Large intestine (tissue), 3 donors: ENCODE results near the gene PLEKHG2. TPM values are rescaled to one million over a fixed set of nuclear protein-coding genes. Genes with fewer than 3 reads are reported as not detected.
A peak's percentile ranks its signal among the peaks of the same experiment; 100 is the strongest.

Source experiments
- DNase-seq, 2 donors: peaks; one replicate each; pipeline versions ENCODE4 v3.0.0 to v3.0.0-alpha.2; 2013
- H3K27ac ChIP-seq: one replicate; pipeline ENCODE4 v1.5.1; 2013; ENCODE audit warnings: low read length
- H3K27me3 ChIP-seq: 2 replicates; pipeline ENCODE4 v1.6.1; 2013; ENCODE audit warnings: low read length; ENCODE audit not compliant: control insufficient read depth, insufficient read depth
- H3K36me3 ChIP-seq: 2 replicates; pipeline ENCODE4 v1.6.1; 2013; ENCODE audit warnings: low read length; ENCODE audit not compliant: control insufficient read depth, insufficient read depth
- H3K4me1 ChIP-seq: one replicate; pipeline ENCODE4 v1.6.1; 2013; ENCODE audit warnings: low read length; ENCODE audit not compliant: control insufficient read depth, insufficient read depth
- H3K4me3 ChIP-seq: one replicate; pipeline ENCODE4 v1.5.1; 2013; ENCODE audit warnings: low read length
- H3K9me3 ChIP-seq: one replicate; pipeline ENCODE4 v1.6.1; 2013; ENCODE audit warnings: mild to moderate bottlenecking, low read depth, low read length, moderate library complexity; ENCODE audit not compliant: control insufficient read depth
- WGBS: methylation state at CpG from one replicate; pipeline ENCODE4 v1.1.5; 2013; ENCODE audit warnings: low lambda C conversion rate; ENCODE audit not compliant: insufficient coverage; 5-methylcytosine and 5-hydroxymethylcytosine counted together
- polyA plus RNA-seq: library from polyadenylated mRNA; unstranded; fragments of 120-200 nt; gene quantifications from one replicate; pipeline ENCODE4 v1.2.1, GENCODE V29; 2013

The PLEKHG2 gene
- polyA plus RNA-seq, 1 donor, result 21.1 TPM

DNA sequence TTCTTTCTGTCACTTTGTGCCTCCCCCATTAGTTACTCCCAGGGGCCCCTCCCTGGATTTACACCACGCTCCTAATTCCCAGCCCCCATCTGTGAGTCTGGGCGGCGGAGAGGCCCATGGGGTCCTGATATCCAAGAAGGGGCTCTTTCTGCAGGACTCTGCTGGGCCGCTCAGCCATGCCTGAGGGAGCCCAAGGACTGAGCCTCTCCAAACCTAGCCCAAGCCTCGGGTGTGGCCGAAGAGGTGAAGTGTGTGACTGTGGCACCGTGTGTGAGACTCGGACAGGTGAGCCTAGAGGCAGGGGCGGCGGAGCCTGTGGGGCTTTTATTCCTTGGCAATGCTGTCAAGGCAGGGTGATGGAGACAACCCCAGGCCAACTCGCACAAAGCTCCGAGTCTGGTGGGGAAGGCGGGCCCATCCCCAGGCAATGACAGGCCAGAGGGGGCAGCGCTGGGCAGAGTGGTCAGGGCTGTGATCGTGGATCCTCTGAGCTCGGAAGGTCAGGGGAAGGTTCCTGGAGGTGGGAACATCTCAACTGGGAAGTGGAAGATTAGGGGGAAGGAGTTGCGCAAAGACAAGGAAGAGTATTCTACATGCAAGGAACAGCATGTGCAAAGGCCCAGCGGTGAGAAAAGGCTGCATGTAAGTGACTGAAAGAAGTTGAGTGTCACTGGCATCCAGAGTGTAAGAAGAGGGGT lies 1.6 kb downstream of the PLEKHG2 start:
- H3K36me3 ChIP-seq, result peaks cover 16% of the 10 kb centered on the region
- WGBS, result 90% methylated on average over 2 of the region's 18 CpGs
- peaks cover 21% of the 10 kb centered on the region for H3K4me1 ChIP-seq
- H3K27ac ChIP-seq, result peak overlapping the region; percentile 48
- H3K4me3 ChIP-seq, result peak overlapping the region; percentile 89
- H3K9me3 ChIP-seq, result no peaks in the 10 kb centered on the region
- DNase-seq, result no peak
- peaks cover 4% of the 10 kb centered on the region for H3K27me3 ChIP-seq

DNA sequence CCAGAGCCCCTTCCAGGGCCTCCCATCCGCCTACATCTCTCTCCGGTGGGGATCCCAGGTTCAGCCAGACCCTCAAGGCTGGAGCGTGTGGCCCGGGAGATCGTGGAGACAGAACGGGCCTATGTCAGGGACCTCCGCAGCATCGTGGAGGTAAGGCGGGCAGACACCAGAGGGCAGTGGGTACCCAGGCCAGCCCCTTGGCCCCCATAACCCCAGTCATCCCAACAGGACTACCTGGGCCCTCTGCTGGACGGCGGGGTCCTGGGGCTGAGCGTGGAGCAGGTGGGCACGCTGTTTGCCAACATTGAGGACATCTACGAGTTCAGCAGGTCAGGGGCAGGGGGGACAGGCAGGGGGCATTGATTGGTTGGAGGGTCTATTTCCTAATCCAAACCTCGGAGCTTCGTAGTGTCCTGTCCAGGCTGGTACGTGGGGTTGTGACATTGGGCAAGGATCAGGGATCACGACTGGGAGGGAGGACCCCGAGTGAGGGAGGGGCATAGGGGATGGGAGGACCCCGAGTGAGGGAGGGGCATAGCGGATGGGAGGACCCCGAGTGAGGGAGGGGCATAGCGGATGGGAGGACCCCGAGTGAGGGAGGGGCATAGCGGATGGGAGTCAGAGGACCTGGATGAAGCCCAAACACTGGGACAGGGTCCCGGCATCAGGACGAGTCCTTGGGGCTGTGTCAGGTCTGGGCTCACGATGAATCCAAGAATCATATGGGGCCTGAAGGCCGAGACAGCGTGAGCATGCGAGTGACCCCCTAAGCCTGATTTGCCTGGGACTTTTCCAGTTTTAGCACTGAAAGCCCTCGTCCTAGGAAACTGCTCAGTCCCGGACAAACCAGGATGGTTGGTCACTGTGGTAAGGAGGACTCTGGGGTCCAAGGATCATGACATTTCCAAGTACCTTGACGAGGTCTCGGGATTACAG lies 2.9 kb downstream of the PLEKHG2 start:
- WGBS, result no CpG with 5 or more reads among the region's 35 CpGs
- Histone ChIP-seq H3K9me3 (no peaks in the 10 kb centered on the region), H3K4me3 (peak overlapping the region; percentile 89), H3K4me1 (peaks cover 18% of the 10 kb centered on the region), H3K27ac (no peak overlapping the region), H3K36me3 (peaks cover 19% of the 10 kb centered on the region), H3K27me3 (peaks cover 4% of the 10 kb centered on the region)
- DNase-seq, result no peak

DNA sequence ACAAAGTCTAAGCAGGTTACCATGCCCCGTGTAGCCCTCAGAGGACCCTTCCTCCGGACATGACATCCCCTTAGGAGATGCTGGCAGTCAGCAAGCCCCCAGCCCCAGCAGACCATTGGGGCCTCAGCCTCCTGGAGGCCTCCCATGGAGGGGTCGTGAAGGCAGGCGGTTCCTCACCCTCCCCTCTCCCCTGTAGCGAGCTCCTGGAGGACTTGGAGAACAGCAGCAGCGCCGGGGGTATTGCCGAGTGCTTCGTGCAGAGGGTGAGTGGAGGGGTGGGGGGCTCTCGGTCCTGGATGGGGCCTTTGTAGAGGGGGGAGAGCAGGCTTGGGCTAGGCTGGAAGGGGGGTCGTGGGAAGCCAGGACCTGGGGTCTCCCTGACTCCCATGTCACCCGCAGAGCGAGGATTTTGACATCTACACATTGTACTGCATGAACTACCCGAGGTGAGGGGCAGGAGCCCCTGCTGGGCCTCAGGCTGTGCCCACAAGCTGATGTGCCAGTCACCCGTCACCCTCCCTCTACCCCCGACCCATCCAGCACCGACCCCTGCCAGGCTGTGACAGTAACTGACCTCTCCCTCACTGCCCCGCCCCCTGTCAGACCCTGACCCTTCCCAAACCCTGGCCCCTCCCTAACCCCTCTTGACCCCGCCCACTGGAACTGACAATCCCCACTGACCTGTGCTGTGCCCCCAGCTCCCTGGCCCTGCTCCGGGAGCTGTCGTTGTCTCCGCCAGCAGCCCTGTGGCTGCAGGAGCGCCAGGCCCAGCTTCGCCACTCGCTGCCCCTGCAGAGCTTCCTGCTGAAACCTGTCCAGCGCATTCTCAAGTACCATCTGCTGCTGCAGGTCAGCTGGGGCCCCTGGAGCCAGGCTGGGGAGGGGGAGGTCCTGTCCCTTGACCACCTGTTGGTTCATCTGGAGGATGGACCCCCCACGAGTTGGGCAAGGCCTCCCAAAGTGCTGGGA lies 4.0 kb downstream of the PLEKHG2 start:
- H3K27ac ChIP-seq, result no peak overlapping the region
- H3K9me3 ChIP-seq, result no peaks in the 10 kb centered on the region
- peaks cover 22% of the 10 kb centered on the region for H3K36me3 ChIP-seq
- WGBS, result no CpG with 5 or more reads among the region's 27 CpGs
- no peak overlapping the region for H3K4me3 ChIP-seq
- no peak for DNase-seq
- peaks cover 4% of the 10 kb centered on the region for H3K27me3 ChIP-seq
- peaks cover 8% of the 10 kb centered on the region for H3K4me1 ChIP-seq

DNA sequence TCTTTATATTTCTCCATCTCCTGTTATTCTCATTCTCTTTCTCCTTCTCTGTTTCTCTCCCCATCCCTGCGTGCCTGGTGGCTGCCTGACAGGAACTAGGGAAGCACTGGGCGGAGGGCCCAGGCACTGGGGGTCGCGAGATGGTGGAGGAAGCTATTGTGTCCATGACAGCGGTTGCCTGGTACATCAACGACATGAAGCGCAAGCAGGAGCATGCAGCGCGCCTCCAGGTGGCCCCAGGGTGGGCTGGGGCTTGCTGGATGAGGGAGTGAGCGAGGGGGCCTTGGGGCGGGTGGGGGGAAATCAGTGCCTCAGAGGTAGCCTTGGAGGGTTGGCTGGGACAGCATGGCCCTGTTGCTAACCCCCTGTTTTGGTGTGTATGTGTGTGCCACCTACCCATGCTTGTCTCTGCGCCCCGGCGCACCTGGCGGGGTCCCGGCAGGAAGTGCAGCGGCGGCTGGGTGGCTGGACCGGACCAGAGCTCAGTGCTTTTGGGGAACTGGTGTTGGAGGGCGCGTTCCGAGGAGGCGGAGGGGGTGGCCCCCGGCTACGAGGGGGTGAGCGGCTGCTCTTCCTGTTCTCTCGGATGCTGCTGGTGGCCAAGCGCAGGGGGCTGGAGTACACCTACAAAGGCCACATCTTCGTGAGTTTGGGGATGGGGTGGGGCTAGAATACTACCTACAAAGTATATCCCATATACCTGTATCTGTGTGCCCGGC lies 5.2 kb downstream of the PLEKHG2 start:
- Histone ChIP-seq H3K27me3 (peaks cover 4% of the 10 kb centered on the region), H3K4me3 (no peak overlapping the region), H3K9me3 (no peaks in the 10 kb centered on the region), H3K27ac (no peak overlapping the region), H3K4me1 (peaks cover 5% of the 10 kb centered on the region), H3K36me3 (peaks cover 28% of the 10 kb centered on the region)
- no peak for DNase-seq
- no CpG with 5 or more reads among the region's 30 CpGs for WGBS

DNA sequence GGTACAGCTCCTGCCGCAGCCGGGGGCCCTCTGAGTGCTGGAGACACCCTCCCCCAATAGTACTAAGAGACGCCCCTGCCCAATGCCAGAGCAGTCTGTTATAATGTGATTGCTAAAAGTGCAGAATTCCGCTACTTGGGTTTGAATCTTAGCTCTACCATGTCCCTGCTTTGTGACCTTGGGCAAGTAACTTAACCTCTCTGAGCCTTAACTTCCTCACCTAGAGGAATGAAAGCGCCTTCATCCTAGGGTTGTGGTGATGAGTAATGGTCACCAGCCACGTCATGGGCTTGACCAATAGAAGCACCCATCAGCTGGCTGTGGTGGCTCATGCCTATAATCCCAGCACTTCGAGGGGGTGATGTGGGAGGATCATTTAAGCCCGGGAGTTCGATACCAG lies 6.5 kb downstream of the PLEKHG2 start:
- Histone ChIP-seq H3K9me3 (peaks cover 2% of the 10 kb centered on the region), H3K27ac (no peak overlapping the region), H3K27me3 (peaks cover under 1% of the 10 kb centered on the region), H3K36me3 (peaks cover 33% of the 10 kb centered on the region), H3K4me3 (no peak overlapping the region), H3K4me1 (peaks cover 2% of the 10 kb centered on the region)
- DNase-seq, result no peak
- WGBS, result no CpG with 5 or more reads among the region's 9 CpGs

DNA sequence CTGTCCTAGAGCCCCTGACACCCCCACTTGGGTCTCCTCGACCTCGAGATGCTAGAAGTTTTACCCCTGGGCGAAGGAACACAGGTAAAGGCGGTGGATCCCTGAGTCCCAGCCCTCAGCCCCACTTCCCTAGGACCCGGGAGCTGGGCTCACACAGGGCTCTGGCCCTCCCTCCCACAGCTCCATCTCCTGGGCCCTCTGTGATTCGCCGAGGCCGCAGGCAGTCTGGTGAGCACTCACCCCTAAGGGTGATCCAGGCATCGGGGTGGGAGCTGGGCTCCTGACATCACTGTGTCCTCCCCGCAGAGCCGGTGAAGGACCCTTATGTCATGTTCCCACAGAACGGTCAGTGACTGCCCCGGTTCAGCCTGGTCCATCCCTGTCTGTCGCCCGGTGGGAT lies 8.3 kb downstream of the PLEKHG2 start:
- Histone ChIP-seq H3K9me3 (peaks cover 2% of the 10 kb centered on the region), H3K4me3 (no peak overlapping the region), H3K36me3 (peaks cover 38% of the 10 kb centered on the region), H3K27ac (no peak overlapping the region), H3K27me3 (no peaks in the 10 kb centered on the region), H3K4me1 (no peaks in the 10 kb centered on the region)
- DNase-seq, result no peak
- 90% methylated on average over 2 of the region's 15 CpGs for WGBS

DNA sequence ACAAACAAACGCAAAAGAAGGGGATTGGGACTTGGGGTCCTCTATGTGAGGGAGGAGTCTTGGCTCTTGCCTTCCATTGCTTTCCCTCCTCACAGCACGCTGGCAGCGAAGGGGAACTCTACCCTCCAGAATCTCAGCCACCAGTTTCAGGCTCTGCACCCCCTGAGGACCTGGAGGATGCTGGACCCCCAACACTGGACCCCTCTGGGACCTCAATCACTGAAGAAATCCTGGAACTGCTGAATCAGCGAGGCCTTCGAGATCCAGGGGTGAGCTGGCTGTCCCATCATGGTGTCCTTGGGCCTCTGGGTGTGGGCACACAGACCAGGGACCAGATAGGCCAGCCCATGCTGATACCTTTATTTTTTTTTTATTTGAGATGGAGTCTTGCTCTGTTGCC lies 9.6 kb downstream of the PLEKHG2 start:
- WGBS, result no CpG with 5 or more reads among the region's 5 CpGs
- H3K36me3 ChIP-seq, result peaks cover 34% of the 10 kb centered on the region
- no peak overlapping the region for H3K4me3 ChIP-seq
- no peak for DNase-seq
- H3K27ac ChIP-seq, result no peak overlapping the region
- H3K9me3 ChIP-seq, result peaks cover 2% of the 10 kb centered on the region
- no peaks in the 10 kb centered on the region for H3K27me3 ChIP-seq
- no peaks in the 10 kb centered on the region for H3K4me1 ChIP-seq

DNA sequence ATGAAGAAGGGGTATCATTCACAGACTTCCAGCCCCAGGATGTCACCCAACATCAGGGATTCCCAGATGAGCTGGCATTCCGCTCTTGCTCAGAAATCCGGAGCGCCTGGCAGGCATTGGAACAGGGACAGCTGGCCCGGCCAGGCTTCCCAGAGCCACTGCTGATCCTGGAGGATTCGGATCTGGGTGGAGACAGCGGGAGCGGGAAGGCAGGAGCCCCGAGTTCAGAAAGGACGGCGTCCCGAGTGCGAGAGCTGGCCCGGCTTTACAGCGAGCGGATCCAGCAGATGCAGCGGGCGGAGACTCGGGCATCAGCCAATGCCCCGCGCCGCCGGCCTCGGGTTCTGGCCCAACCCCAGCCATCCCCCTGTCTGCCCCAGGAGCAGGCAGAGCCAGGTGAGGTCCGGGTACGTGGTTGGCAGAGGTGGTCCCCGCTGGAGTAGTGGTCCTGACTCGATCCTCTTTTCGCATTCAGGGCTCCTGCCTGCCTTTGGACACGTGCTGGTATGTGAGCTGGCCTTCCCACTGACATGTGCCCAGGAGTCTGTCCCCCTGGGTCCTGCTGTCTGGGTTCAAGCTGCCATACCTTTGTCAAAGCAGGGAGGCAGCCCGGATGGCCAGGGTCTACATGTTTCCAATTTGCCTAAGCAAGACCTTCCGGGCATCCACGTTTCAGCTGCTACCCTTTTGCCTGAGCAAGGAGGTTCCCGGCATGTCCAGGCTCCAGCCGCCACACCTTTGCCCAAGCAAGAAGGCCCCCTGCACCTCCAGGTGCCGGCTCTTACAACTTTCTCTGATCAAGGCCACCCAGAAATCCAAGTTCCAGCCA lies 11.0 kb downstream of the PLEKHG2 start:
- WGBS, result no CpG with 5 or more reads among the region's 35 CpGs
- H3K36me3 ChIP-seq, result peaks cover 28% of the 10 kb centered on the region

DNA sequence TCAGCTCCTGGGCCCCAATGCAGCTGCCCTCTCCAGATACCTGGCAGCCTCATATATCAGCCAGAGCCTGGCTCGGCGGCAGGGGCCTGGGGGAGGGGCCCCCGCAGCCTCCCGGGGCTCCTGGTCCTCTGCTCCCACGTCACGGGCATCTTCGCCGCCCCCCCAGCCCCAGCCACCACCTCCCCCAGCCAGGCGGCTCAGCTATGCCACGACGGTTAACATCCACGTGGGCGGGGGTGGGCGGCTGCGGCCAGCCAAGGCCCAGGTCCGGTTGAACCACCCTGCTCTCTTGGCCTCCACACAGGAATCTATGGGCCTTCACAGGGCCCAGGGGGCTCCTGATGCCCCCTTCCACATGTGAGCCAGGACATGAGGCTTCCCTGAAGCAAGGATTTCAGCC lies 12.5 kb downstream of the PLEKHG2 start:
- Histone ChIP-seq H3K27ac (no peak overlapping the region), H3K4me3 (no peak overlapping the region), H3K9me3 (peaks cover 2% of the 10 kb centered on the region), H3K27me3 (no peaks in the 10 kb centered on the region), H3K4me1 (peaks cover 9% of the 10 kb centered on the region), H3K36me3 (peaks cover 21% of the 10 kb centered on the region)
- no peak for DNase-seq
- WGBS, result no CpG with 5 or more reads among the region's 16 CpGs

More for the DNA sequence above, 11.0 kb downstream of the PLEKHG2 start:
- H3K9me3 ChIP-seq, result peaks cover 2% of the 10 kb centered on the region
- H3K27ac ChIP-seq, result no peak overlapping the region
- H3K4me1 ChIP-seq, result peaks cover 5% of the 10 kb centered on the region
- DNase-seq, result no peak
- H3K27me3 ChIP-seq, result no peaks in the 10 kb centered on the region
- no peak overlapping the region for H3K4me3 ChIP-seq
